GM19468 (cell line): Measurements from ENCODE around the gene COL4A1.

ENCODE experiments used
- ATAC-seq: cut with Tn5 transposase; IDR thresholded peaks from one replicate; pipeline ENCODE4 v1.9.1; 2021; ENCODE audit warnings: mild to moderate bottlenecking, moderate library complexity, moderate number of reproducible peaks; ENCODE audit not compliant: unreplicated experiment; ENCODE audit errors: extremely low read depth

Gene COL4A1

DNA sequence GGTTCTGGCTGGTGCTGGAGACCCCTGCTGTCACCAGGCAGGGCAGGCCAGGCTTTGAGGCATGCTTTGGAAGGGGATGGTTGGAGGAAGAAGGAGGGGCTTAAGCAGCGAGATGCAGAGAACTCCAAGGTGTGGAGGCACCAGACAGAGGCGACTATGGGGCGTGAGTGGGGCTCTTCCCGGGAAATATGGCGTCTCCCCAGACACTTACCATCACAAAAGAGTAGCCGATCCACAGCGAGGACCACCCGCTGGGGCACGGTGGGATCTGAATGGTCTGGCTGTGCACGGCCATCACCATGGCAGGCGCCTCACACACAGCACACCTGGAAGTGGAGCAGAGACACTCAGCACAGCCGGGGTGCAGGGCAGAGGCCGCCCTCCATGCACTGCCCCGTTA is 151.9 kb downstream of the COL4A1 start:
- ATAC-seq = no peak

DNA sequence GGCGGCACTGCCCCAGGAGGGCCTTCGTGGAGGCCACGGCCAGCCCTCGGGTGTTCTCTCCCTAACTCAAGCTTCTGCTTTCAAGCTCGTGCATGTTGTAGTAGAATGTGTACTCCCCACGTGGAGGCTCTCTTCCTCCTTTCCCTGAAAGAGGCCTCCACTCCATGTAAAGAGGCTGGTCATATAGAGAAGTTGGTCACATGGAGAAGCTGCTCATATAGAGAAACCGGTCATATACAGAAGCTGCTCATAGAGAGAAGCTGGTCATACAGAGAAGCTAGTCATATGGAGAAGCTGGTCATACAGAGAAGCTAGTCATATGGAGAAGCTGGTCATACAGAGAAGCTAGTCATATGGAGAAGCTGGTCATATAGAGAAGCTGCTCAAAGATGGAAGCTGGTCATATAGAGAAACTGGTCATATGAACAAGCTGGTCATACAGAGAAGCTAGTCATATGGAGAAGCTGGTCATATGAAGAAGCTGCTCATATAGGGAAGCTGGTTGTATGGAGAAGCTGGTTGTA is 152.5 kb downstream of the COL4A1 start:
- no peak for ATAC-seq

DNA sequence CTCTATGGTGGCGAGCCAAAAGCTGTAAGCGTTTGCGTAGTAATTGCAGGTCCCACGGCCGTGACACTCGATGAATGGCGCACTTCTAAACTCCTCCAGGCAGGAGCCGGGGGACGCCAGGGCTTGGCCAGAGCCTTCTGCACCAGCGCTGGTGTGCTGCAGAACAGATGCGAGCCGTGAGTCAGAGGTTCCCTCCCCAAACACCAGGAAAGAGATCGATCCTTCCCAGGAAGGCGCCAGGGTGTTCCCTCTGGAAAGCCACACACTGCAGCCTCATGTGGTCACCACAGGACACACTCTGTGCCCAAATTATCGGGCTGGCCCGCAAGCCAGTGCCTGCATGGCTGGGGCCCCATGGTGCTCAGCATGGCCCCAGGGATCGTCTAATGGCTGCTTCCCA is 154.6 kb downstream of the COL4A1 start:
- ATAC-seq = no peak

DNA sequence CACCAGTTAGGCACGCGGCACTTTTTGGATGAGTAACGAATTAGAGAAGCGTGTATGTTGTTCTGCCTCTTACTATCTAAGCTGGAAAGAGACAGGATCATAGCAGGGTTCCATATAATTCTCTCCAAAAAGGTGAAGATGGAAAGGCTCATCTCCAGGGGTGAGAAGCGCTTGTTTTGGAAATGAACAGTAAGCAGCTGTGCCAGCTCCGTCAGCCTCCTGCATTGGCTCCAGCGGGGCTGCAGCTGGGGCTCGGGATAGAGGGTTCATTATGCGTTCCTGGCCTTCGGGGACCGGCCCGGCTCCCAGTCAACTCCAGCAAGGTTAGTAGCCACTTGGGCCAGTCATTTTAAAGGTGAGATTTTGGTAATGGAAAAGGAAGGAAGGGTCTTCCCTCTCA is 155.5 kb downstream of the COL4A1 start:
- ATAC-seq = no peak

DNA sequence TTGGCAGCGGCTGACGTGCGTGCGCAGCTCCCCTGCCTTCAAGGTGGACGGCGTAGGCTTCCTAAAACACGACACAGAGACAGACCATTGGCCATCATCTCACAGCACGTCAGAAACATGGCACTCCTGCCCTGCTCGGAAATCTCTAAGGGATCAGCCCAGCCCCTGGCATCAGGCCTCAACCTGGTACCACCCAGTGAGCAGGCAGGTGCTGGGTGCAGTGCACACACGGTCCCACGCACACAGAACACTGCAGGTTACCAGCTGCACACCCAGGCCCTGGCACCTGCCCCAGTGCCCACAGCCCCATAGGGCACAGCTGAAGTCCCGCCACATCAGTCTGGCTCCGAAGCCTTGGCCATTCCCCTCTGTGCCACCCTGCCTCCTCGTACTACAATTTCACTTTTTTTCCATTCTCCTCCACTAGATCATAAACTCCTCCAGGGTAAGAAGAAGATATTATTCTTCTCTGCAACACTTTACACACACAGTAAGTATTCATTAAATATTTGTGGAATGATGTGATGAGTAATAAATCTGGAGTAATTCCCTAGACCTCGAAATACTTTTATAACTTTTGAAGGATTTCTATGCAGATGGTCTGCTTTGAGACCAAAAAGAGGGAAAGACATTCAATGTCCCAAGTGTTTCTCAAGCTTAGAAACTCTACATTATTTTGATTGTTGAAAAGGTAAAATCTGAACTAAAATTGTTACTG is 156.4 kb downstream of the COL4A1 start:
- no peak for ATAC-seq

DNA sequence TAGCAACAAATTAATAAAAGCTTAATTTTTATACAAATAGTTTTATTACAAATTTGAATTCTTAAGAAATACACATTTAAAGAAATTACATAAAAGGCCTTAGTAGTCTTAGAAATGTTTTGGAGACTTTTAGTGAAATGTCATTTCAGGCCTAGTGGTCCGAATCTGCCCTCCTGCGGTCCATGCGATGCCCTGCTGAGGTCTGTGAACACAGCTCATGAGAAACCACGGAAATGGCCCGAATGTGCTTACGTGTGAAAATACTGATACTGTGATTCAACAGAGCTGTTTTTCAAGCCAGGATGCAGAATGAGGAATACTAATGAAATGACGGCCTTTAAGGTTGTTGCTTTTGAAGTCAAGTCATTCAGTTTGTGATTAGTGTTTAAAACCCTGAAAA is 157.9 kb downstream of the COL4A1 start:
- no peak for ATAC-seq

DNA sequence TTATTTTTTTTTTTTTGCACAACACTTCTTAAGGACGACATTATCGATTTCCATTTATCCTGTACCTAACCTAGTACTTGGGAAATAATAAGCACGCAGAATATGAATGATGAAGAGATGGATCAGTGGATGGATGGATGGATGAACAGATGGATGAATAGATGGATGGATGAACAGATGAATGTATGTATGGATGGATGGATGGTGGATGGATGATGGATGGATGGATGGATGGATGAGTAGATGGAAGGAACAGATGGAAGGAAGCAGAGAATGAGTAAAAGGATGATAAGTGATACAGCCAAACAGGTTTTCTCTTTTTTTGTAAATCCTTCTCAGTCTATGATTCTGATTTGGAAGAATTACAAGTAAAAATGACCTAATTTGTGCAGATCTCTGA is 166.9 kb downstream of the COL4A1 start:
- ATAC-seq = no peak

DNA sequence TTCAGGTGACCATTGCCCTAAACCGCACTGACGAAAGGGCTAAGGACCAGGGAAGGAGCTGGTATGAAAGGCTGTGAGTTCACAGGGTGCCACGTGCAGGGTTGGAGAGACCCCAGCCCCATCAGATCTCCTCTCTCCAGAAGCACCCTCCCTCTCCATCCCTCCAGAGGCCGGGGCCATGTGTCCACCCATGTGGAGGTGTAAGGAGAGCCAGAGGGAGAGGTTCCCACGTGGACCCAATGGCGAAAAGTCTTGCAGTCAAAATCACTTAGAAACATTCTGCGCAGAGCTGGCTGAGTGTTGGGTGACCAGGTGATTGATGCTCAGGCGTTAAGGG is 168.3 kb downstream of the COL4A1 start:
- ATAC-seq = no peak

DNA sequence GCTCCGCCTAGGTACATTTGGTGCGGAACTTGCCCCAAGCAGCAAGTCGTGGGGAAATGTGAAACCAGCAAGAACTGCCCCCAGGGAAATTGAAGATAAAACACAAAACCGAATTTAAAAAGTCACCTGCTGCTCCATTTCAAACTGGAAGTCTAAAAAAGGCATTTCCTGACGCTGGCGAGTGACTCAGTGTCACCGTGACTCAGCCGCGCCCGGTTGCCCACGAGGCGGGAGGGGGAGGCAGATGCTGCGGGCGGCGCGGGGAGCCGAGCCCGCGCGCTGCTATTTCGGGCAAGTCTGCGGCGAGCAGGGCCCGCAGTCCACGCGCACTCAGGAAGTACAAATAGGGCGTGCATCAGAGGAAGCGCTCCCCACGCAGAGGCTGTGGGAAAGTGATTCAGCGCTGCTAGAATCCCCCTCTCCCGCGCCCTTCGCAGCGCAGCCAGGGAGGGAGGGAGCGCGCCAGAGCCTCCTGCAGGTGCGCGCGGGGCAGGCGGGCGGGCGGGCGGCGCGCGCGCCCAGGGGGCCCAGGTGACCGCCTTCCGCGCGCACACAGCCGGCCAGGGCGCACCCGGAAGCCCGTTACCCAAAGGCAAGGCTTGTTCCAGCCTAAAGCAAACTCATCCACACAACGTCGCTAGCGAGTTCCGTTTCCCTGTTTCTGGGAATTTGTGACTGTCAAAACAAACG is 168.8 kb downstream of the COL4A1 start:
- ATAC-seq = peak; percentile 26

DNA sequence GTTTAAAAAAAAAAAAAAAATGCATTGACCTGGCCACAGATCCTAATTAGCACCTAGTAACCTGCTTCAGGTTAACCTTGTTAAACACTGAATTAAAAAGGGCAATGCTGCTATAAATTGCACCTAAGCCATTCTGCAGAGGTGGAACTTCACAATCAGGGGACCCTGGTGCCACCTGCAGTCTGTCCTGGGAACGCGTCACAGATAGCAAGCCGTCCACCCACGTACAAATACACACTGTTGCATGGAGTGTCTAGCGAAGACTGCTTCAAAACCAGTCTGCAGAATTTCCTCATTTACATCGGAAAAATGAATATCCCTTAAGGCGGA is 169.3 kb downstream of the COL4A1 start:
- ATAC-seq = peak; percentile 58

DNA sequence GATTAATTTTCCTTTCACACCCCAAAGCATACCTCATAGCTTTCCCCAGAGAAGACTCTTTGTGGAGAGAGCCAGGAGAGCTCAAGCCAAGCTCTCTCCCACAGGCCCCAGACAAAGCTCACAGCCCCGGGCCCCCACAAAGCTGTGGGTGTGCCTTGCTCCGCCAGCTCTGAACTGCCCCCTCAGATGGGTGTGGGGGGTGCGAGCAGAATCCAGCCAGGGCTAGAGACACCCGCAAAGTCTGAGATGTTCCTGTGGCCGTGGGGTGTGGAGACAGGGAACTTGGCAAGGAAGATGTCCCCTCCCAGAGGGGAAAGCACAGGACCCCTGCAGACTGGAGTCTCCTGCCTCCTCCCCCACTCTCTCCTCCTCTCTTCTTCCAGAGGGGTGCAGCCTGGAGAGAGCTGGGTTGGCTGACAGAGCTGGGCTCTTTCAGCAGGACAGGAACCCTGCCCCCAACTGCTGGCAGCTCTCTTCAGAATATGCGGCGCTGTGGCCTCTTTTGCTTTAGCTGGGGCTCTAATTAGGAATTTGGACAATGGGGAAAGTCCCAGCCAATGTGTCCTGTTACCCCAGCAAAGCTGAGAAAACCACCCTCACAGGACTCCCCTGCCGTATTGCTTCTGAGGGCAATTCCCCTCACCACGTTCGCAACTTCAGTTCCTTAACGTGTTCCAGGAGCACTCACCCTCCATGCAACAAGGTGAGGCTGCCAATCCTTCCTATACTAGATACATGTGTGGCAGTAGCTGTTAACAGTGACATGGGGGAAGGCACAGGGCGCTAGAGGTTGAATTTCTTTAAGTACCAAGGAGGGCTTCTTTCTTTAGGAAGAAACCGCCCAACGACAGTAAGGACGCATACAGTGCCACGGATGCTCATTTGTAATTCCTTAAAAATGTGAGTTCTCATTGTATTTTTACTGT is 170.0 kb downstream of the COL4A1 start:
- no peak for ATAC-seq

DNA sequence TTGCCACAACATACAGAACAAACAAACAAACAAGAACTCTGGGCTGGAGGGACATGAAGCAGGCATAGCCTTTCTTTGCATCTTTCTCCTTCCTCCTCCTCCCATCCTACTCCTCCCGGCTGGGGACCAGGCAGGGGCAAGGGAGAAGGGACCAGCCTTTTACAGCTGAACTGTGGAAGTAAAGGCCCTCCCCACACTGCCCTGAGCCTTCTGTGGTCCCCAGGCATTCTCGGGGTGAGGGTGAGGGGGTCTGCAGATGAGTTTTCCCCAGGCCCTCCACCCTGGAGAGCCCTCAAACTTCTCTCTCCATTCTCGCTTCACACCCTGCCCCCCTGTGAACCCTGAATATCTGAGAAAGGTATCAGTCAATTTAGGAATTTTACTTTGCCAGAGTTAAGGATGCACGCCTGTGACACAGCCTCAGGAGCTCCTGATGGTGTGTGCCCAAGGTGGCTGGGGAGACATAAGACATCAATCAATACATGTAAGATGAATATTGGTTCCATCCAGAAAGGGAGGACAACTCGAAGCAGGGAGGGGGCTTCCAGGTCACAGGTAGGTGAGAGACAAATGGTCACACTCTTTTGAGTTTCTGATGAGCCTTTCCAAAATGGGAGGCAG is 170.9 kb downstream of the COL4A1 start:
- no peak for ATAC-seq

DNA sequence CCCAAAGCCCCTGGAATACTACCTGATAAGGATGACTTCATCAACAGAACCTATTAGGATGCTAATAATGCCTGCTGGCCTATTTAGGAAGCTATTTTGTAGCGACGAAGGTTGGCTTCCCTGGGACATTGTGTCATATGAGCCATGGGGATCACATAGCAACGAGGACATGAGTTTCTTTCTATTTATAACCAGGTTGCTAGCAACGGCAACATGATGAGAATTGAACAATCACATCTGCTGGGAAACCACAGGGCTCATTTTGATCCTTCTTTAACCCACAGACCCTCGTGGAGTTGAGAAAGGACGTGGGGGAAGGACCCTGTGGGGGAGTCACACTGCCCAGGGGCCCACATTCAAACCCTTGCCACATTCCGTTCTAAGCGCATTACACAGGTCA is 172.2 kb downstream of the COL4A1 start:
- ATAC-seq = no peak

DNA sequence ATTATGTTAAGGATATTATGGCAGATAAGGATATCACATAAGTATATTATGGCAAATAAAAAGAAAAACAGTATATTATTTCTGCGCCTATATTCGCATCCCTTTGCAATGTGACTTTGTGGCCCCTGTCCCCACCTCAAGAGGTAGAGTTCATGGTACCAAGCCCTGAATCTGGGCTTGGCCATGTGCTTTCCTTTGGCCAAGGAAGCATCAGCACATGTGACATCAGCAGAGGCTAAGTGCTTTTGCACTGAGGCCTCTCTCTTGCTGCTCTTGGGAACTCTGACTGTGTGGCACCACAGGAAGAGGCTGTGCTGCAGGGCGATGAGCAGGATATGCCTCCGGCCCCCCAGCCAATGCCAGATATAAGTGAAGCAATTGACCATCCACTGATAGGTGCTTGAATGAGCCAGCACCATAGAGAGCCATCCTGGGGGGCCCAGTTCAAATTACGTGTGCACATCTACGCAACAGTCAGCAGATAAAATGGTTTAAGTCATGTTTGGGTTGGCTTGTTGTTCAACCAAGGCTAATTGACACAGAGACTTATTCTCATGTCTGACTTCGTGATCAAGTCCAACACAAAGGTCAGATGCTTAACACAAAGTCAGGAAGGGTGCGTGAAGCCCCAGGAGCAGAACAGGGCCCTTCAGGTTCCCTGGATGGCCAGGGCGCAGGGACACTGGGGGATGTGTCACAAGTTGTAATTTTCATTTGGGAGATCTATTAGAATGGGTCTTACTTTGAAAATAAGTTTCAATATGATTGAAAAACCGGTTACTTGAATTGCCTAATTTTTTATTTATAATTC is 173.3 kb downstream of the COL4A1 start:
- ATAC-seq = no peak

DNA sequence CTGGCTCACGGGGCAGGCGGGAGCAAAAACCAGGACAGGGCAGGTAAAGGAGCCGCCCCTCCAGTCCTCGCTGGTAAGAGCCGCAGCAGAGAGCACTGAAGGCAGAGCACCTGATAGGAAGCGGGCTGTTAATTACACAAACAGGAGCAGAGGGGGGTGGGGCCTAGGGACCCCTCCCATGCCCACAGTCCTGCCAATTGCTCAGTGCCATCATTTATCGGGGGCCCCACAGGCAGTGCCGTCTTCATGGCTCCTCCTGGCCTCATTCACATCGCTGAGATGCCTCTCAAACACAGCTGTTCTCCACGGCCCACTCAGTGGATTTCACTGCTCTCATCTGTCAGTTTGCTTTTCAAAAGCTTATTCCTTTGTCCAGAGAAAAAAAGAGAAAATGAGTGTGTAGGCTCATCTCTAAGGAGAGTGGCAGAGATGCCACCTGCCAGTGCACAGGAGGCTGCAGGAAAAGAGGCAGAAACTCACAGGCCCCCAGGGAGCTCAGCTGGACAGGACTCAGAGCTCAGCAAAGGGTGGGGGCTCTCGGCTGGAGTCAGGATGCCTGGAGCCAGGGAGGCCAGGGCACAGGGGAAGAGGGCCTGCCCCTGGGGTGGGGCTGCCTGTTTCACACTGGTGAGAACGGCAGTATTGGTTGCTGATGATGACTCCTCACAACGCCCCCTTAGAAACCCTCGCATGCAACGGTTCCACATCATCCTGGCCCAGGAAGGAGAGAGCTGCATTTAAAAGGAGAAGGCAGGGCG is 174.6 kb downstream of the COL4A1 start:
- ATAC-seq = no peak

DNA sequence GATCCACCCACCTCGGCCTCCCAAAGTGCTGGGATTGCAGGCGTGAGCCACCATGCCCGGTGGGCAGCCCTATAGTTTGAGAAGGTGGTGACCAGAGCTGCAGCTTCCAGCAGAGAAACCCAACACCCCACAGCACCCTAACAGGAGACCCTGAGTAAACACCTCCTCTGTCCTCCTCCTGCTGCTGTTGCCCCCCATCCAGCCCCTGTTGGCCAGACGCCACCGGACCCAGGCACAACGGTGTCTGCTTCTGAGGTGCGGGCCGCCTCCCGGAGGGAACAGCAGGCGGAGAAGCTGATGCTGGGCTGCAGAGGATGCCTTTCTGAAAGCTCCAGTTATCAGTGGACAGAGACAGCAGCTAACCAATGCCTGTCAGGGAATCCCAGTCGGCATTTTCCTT is 175.5 kb downstream of the COL4A1 start:
- no peak for ATAC-seq

DNA sequence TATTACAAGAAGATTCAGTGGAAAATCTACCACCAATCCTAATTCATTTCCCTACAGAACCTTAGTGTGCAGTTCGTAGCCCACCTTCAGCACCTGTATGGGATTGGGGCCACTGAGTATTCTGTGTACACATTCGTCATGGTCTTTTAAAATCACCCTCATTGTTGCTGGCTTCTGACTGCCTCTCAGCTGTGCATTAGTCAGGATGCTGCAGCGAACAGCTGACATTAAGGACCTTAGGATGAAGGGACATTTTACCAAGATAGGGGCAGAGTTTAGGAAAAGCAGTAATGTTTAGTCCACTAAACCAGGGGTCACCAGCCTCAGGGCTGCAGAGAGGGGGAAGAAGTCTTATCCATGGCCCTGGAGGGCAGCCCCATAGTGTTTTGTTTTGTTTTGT is 176.5 kb downstream of the COL4A1 start:
- no peak for ATAC-seq

DNA sequence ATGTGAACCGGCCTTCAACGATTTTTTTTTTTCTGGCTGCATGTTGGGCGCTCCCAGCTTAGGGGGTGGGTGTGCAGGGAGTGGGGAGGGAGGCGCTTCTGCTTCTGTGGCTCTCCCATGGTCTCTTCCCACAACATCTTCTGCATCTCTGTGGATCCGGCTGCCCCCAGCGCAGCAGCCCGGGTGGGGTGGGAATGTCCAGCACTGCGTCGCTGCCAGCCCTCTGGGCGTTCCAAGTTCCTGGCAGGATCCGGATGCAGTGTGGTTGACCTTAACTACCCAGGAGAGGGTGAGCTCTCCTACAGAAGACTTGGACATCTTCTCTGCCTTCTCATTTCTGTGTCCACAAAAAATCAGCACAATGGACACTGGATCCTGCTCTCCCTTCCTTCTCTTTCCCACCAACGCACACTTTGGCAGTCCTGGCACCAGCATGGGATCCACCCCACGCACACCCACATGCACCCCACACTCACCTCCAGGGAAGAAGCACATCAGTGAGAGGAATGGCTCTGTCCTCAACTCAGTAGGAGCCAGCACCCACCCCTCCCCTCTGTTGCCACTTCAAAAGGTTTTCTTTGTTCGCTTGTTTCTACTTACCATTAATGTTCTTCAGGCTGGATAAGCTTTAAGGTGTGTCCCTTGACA is 177.3 kb downstream of the COL4A1 start:
- ATAC-seq = no peak

DNA sequence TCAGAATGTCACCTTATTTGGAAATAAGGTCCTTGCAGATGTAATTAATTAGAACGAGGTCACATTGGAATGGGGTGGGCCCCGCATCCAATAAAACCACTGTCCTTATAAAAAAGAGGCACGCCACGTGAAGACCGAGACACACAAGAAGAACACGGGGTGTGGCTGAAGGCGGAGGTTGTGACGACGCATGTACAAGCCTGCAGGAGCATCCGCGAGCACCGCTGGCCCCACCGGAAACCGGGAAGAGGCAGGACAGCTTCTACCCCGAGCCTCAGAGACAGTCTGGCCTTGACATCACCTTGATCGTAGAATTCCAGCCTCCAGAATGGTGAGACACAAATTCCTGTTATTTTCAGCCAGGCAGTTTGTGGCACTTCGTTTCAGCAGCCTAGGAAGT is 177.9 kb downstream of the COL4A1 start:
- ATAC-seq = no peak
